Hindlimb muscle (tissue), 1 donor: Measurements from ENCODE around the gene UNC13B. TPM values are rescaled to one million over a fixed set of nuclear protein-coding genes. Genes with fewer than 3 reads are reported as not detected.
A peak's percentile ranks its signal among the peaks of the same experiment; 100 is the strongest.
"Not testable (repeated sequence)": the region's sequence is repeated elsewhere in the genome, so short reads cannot be mapped to it uniquely, and the experiment has no call there.

Experiments
- DNase-seq: peaks from one replicate; pipeline ENCODE4 v3.0.0-alpha.2; 2013
- polyA plus RNA-seq: library from polyadenylated mRNA; unstranded; fragments of 120-200 nt; gene quantifications from one replicate; pipeline ENCODE4 v1.2.1, GENCODE V29; 2013; ENCODE audit not compliant: insufficient read length

Gene UNC13B
- polyA plus RNA-seq: 24.1 TPM

DNA sequence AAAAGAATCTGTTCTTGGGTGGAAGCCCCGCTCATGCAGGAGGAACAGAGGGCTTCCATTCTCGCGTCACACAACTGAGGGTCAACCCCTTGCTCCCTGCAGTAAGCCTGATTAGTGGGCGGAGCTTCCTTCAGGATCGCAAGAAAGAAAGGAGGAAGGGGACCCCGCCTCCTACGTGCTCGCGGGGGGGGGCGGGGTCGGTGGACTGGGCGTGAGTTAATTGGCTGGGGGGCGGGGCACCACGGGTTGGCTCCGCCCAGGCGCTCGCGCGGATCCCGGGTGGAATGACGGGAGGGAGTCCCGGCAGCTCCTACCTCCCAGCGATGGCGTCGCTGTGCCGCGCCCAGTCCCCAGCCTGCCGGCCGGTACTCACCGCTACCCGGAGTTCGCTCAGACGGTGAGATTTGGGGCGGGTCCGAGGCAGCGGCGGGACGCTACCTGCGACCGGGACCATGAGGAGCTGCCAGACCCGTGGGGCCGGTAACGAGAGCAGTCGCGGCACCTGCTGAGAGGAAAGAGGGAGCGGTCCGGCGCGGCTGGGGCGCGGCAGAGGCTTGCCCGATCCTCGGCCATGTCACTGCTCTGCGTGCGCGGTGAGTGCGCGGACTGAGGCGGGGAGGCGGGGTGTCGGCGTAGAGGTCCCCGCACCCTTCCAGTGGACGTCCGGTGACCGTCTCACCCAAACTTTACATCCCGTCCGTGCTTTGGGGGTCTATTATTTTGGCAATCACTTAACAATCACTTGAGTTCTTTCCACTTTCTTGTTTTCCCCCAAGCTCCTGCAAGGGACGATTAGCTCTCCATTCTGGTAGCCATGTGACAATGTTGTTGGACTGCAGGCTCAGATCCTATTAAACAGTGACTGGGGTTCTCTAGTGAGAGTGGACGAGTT is at the start of gene UNC13B:
UNC13B (plus strand) TSS at position 297 of the 892 bp plus-strand sequence; CDS start at position 572, 275 bp downstream.
- peak; percentile 87 for DNase-seq

DNA sequence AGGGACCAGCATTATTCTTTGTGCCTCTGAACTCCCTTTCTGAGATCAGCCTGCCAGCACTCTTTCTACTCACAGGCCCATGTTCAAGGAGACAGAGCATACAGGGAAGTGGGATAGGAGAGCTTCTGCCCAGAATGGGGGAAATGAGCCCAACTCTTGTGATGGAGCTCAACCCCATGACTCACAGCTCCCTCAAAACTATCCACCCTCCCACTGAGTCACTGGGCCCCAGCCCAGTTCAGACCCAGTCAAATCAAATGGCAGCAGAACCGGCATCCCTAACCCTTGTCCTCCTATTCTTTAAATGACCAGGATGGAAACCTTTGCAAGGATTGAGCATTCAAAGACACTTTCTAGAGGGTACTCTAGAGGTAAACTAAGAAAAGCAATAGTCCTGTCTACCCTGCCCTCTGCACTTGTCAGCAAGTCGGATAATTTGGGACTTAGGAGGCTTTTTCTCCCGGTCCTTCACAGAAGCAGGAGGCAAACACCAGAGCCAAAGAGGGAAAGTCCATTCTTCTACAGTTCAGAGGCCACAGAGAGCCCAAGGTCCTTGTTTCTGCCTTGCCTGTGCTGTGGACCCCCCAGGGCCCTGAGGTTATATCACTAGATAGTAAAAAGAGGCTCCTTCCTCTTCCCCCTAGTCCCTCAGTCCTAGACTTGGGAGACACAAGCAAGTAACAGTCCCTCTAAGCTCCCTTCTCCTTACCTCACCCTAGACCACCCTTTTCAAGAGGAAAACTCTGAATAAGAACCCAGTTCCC is 49.4 kb upstream of the UNC13B start:
- no peak for DNase-seq

DNA sequence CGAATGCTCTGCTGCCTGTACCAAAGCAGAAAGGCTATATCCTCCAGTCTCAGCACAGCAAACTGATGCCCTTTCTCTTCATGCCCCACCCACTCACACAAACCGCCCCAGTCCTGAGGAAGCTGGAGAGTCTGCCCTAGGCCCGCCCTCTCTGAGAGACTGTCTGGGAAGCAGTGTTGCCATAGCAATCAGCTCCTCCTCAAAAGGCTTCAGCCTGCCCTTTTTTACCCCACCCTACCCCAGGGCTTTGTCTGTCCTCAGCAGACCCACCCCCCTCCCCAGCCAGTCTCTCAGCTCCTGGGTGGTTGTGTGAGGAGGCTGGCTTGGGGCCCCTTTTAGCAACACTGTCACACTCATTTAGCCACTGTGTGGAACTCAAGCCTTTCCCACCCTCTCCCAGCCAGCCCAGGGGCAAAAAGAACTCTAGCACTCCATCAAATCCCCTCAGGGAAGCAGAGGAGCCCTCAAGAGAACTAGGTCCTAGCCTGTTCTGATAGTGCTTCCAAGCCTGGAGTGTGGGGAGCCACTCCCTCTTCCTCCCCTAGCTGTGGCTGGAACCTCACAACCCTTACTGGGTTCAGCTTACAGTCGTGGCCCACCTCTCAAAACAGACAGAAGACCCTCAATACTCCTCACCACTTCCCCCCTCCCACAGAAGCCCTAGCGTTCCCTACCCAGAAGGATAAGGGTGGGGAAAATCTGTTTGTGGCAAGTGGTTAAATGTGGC is 47.5 kb upstream of the UNC13B start:
- DNase-seq: peak; percentile 82

DNA sequence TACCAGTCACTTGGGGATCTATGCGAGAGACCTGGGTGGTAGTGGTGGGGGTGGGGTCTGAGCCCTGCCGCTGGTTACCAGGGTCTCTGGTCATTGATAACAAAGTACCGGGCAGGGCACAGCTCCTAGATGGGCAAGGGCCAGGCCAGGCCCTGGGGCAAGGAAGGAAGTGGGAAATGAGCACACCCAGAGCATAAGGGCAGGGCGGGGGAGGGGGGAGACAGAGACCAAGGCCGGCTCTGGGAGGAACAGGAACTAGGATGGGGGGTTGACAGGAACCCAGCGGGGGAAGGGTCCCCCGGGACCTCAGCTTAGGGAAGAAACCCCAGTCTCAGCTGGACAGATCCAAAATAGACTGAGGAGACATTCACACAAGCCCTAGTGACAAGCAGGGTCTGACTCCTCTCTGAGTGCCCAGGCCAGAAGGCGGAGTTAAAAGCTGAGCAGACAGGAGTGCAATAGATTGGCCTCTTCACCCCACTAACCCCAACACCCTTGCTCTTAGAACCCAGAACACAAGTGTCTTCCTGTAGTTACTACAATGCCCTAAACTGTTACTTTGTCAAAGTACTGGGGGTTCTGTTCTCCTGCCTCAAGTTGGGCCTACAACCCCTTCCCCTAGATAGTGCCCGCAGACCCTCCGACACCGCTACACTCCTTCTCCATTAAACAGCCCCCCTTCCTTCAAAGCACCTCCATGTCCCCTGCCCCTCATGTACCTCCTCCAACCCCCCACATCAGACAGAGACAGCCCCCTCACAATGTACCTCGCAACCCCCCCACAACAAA is 46.8 kb upstream of the UNC13B start:
- peak; percentile 65 for DNase-seq

DNA sequence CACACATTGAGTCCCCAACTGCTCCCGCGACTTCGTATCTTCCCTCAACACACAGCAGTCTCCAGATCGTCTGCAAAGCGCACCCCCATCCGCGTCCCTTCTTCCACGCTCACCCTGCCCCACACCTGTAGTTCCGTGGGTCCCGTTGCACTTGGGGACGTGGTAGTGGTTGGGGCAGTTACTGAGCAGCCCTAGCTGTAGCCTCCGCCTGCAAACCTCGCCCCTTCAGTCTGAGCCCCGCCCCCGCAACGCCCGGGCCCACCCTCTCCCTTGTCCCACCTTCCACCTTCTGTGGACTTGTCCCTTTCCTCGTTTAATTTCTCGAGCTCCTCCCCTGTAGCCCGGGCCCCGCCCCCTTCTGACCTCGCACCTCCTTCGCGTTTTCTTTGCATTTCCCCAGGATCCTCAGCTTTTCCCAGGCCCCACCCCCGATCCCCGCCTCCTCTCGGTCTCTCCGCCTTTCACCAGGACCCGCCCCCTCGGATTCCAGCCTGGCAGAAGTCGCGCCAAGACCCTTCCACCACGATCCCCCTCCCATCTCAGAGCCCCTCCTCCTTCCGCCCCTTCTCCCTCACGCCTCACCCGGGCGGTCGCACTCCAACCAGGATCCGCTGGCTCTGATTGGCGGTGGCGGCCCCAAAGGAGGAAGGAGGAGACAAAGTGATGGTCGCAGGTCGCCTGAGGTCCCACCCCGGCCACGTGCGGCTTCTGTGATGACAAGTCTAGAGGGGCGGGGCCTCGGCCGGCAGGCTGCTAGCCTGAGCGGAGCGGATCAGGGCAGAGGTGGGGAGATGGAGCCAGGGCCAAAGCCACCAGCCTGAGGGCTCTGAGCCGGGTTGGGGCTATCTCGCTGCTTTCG is 45.9 kb upstream of the UNC13B start, which contains the start of gene ATOSB:
ATOSB (minus strand) TSS at position 183 of the 859 bp plus-strand sequence. CDS start 7,588 bp downstream, outside the sequence.
- peak; percentile 97 for DNase-seq

DNA sequence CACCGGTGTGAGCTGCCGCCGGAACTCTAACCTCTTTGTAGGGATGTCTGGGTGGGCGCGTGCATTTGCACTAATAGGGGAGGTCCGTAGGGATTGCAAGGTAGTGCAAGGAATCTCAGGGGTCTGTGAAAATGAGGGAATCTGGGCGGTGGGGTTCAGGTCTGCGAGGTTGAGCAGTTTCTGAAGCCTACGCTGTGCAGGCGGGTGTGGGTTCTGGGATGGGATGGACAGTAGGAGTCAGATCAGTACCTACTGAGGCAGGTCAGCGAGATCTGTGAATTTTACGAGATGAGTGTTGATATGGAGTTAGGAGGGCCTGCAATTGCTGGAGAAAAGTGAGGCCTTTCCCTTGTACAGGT is 45.3 kb upstream of the UNC13B start:
- DNase-seq: no peak

DNA sequence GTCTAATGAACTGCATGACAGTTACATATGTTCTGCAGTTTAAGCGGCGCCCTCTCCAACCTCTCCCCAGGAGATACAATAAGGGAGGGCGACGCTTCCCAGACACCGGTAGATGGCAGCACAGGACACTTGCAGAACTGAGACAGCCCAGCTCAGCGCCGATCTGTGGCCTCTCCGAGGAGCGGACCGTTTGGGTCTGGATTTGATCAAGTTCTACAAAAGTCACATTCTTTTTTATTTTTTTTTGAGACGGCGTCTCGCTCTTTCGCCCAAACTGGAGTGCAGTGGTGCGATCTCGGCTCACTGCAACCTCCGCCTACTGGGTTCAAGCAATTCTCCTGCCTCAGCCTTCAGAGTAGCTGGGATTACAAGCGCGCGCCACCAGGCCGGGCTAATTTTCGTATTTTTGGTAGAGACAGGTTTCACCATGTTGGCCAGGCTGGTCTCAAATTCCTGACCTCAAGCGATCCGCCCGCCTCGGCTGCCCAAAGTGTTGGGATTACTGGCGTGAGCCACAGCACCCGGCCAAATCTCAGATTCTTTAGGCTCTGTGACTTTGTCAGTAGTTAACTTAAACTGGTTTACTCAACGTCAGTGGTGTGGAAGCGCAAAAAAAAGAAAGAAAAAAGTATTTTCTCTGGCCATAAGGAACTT is 44.8 kb upstream of the UNC13B start:
- peak; percentile 93 for DNase-seq

DNA sequence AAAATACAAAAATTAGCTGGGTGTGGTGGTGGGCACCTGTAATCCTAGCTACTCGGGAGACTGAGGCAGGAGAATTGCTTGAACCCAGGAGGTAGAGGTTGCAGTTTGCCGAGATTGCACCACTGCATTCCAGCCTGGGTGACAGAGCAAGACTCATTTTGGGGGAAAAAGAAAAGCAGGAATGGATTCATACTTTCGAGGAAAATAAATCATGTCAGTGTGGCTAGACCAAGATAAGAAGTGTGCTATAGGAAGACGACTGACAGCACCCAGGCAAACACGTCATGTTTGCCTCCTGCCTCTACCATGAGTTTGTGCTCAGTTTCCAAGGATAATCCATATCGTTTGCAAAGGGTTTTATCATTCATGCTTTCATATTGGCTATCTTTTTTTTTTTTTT is 26.9 kb upstream of the UNC13B start:
- no peak for DNase-seq

DNA sequence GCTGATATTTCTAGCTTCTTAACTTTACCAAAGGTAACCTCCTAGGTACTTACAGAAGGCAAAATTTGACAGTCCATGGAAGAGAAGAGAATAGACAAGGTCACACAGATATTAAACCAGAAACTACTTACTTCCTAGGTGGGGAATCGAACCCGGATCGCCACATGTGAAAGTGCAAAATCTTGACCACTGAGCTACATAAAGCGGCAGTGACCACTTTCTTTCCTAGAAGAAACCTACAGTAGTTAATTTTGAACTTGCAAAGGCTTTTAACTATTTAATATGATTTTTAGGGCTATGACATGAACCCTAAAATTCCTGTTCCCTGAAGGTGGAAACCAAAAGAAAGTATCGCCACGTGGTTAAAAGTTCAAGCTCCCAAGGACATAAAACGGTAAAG is 25.8 kb upstream of the UNC13B start:
- no peak for DNase-seq

DNA sequence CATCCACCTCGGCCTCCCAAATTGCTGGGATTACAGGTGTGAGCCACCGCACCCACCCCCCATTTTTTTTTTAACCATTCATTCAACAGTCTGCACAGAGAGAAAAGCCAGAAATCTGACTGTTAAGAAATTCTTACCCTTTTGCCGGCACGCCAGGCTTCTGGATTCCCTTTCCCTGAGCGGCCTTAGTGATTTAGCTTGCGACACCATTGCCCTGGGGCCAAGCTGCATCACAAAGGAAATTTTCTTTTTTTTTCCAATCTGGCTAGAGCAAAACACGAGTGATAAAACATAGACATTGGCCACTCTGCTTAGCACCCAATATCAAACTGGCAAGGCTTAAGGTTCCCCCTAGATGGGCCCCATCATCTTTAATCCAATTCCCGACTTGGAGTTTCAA is 24.9 kb upstream of the UNC13B start:
- DNase-seq: no peak

DNA sequence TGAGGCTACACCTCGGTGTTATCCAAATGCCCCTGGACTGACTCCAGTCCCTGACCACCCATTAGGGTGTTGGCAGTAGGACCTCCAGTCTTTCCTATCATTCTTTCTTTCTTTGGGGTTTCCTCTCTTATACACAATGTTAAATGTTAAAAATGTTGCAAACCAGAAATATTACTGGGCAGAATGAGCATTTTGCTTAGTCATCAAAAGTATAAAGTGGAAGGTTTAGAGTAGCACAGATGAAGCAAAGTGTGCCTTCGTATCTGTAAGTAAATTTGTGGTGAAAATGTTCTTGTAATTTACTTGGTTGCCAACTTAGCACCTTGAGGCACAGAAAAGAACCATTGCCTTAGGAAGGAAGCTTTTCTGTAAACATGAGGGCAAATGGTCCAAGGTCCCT is 21.7 kb upstream of the UNC13B start:
- DNase-seq: no peak

DNA sequence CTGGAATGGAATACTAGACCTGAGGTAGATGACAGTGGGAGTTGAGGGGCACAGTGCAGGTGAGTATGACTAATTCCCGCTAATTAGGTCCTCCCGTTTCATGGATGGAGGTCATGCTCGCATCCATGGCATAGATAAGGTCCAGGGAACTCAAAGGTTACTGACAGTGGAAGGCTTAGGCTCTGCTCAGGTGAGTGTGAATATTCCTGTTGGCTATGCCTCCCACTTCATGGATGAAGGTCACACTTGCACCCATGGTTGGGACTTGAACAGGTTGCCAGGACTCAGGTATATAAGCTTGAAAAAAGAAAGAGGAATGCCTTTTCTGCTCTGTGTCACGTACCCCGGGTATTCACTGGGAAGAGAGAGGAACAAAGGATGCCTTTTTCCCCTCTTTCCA is 19.8 kb upstream of the UNC13B start:
- DNase-seq: no peak

DNA sequence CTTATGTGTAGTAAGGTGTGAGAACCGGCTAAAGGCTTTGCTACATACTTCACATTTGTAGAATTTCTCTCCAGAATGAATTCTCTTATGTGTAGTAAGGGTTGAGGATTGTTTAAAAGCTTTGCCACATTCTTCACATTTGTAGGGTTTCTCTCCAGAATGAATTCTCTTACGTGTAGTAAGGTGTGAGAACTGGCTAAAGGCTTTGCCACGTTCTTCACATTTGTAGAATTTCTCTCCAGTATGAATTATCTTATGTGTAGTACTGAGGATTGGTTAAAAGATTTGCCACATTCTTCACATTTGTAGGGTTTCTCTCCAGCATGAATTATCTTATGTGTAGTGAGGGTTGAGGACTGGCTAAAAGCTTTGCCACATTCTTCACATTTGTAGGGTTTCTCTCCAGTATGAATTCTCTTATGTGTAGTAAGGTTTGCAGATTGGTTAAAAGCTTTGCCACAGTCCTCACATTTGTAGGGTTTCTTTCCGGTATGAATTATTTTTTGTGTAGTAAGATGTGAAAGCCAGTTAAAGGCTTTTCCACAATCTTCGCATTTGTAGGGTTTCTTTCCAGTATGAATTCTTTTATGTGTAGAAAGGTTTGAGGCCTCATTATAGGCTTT is 13.8 kb upstream of the UNC13B start:
- not testable (repeated sequence) for DNase-seq

DNA sequence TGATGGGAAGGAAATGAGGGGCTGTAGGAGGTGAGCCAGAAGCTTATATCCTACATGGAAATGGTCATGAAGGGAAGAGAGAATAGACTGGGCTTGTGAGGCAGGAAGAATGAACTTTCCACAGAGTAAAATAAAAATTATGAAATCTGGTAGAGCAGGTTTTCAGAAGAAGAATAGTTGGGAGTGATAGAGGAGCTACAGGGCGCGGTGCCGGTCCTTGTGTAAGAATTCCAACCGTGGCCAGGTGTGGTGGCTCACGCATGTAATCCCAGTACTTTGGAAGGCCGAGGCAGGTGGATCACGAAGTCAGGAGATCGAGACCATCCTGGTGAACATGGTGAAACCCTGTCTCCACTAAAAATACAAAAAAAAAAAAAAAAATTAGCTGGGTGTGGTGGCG is 8.9 kb upstream of the UNC13B start:
- no peak for DNase-seq

DNA sequence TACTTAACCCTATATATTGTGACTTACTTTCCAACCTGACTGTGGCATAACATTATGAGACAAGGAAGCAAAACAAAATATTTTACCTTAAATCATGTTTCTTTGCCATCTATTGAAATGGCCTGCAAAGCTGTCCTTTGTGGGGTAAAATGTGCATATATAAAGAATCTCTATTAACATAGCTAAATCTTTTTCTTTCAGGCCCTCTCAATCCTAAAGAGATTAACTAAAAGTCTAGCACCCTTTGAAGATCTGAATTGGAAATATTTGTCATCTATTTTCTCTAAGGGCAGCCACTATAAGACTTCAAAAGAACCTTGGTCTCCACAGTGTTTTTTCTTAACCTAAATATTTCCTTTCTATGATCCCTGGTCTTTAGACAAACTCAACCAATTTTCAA is 5.0 kb upstream of the UNC13B start:
- DNase-seq: no peak

DNA sequence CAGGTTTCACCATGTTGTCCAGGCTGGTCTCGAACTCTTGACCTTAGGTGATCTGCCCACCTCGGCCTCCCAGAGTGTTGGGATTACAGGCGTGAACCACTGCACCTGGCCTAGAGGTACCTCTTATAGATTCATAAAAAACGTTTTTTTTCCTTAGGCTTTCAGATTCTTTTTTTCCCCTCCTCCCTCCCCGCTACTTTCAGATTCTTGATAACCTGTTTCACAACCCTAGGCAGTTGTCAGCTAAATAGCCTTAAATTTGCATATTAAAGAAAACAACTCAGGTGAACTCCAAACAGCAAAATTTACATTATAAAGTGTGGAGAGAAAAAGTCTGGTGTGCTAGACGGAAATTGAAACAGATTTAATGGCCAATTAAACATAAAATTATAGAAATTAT is 4.0 kb upstream of the UNC13B start:
- not testable (repeated sequence) for DNase-seq

DNA sequence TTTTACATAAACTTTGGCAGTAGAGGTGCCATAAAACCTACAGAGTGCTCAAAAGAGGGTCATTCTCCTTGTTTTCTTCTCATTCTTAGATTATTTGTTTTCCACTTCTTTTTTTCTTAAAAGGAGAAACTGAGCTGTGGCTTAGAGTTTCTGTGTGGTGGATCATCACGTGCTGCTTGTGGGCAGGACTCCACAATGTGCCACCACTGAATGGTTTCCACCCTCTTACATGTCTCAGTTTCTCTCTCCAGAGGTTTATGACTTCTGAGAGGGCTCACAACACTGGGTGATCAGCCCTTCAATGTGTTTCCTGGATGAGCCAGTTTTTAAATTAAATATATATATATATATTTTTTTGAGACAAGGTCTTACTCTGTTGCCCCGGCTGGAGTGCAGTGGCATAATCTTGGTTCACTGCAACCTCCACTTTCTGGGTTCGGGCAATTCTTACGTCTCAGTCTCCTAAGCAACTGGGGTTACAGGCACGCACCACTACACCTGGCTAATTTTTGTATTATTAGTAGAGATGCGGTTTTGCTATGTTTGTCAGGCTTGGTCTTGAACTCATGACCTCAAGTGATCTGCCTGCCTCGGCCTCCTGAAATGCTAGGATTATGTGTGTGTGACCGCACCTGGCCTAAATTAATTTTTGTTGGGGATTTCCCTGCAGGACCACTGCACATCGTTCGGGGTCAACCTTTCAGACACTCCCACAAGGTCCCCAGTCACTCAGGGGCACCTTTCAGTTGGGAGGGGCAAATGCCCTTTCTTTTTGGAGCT is 3.1 kb upstream of the UNC13B start:
- DNase-seq: no peak

DNA sequence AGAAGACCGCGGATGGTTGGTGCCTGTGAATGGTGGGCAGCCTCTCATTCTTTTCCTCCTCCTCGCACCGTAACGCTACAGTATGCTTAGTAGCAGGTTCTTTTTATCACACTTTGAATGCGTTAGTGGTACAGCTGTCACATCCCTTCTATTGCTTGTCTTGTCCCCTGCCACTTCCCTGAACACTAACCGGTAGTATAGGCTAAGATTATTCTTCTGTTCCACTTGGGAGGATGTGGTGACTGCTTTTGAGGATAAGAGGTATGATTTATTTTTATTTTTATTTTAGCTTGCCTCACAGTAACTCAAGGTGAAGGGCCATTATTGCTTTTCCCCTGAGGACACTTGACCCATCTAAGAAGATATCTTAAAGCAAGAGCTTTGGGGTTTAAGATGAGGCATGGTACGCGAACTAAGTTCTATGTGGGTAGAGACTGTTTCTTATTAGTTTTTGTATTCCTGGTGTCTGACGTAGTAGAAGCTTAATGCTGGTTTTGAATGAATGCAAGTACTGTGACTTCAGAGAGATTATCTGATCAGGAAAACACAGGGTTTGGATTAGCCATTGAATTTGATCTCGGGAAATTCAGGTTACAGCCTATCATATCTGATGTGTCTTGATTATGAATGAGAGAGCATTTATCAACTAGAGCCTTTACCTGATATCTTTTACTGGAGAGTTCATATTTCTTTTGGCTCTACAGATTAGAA is 951 bp downstream of the UNC13B start:
- DNase-seq: no peak

DNA sequence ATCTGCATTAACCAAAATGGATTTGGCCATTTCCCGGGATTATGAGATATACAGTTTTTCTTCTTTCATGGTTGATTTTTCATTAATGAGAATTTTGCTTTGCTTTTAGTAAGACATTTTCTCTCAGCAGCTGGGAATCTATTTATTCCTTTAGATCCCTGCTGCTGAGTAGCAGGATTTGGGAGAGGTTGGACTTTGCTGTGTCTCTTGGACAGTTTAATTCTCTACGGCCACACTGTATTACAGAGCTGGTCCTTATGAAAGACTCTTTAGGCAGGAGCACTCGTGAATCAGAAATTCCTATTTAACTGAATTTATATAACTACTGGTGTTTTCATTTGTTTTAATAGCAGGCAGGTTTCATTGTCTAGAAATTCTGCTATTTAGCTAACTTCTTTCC is 1.6 kb downstream of the UNC13B start:
- no peak for DNase-seq
